HG03460 (cell line): ENCODE data around the gene FCRLA.

Source experiments
- ATAC-seq: cut with Tn5 transposase; IDR thresholded peaks from one replicate; pipeline ENCODE4 v1.9.1; 2021; ENCODE audit not compliant: unreplicated experiment

Gene FCRLA

GRCh38 chr1:161731241-161731640, 24.2 kb downstream of the FCRLA start:
- no peak for ATAC-seq

DNA sequence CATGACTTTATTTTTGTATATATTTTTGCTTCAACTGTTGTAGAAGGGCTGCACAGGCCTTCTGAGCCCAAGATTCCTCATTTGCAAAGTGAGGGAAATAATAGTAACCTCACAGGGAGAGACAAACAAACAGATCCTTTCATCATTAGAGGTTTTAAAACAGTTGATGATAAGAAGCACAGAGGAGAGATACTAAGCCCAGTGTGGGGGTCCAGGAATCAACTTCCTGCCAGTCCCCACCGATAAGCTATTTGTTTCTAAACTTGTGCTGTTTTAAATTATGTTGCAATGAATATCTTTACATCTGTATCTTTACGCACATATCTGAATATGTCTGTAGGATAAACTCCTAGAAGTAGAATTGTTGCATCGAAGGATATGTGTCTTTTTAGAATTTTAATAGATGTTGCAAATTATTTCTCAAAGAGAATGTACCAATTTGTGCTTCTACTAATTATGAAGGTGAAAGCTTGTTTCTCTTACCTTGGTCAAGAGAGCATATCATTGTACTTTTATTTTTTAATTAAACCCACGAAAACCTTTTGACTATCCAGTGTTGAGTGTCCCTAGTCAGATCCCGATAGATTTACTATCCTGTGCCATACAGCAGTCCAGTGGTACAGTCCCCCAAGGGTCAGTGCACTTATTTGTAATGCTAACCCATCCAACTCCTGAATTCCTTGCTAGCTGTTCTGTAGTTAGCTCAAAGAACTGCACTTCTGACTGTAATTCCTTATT, 25.1 kb downstream of the FCRLA start:
- no peak for ATAC-seq

DNA sequence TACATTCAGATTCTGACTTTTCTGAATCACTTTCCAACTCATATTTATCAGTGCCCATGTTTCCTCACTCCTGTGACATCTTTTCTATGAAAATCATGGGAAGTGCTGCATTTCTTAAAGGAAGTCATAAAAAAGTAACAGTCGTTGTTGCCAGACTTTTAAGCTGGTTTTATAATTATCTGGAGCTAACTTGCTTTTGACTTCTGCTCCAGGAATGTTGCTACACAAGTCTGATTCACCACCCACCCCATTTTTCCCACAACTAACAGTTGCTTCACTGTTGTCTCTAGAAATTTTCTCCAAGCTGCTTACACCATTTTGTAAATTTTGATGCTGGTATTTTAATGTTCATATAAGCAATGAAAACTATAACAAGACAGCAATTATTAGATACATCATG, 26.5 kb downstream of the FCRLA start:
- ATAC-seq: no peak

- no peak for ATAC-seq
These were observed 28.8 kb downstream of the FCRLA start for GRCh38 chr1:161735837-161736236.

- ATAC-seq: no peak
These were observed 29.4 kb downstream of the FCRLA start for GRCh38 chr1:161736335-161736969.

GRCh38 chr1:161737625-161738024, 30.6 kb downstream of the FCRLA start:
- no peak for ATAC-seq

GRCh38 chr1:161738627-161739287, 31.7 kb downstream of the FCRLA start:
- peak; percentile 78 for ATAC-seq

DNA sequence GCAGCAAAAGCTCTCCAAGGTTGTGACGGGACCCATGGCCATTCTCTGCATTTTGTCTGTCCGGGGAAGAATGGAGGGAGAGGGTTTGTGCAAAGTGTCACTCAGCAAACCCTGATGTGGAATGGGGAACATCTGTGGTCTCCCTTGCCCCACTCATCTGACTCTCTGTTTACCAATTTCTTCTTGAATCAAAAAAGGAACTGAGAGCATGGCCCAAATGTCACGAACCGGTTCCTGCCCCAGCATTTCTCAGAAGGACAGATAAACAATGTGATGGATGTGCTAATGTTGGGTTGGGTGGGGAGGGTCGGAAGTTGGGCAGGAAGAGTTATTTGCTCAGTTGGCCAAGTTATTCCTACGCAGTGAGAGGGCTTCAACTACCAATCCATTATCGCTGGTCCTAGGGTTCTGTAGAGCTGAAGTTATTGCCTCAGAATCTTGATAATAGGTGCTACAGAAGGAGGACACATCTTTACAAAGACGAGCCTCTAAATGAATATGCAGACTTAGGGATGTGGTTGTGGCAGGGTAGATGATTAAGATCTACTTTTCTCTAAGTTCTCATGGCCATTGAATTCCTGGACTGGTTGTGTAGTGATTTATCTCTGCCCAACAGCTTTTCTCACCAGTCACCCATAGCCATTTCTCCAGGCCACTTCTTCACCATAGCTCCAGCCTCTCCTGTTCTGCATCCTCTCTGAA, 33.0 kb downstream of the FCRLA start:
- ATAC-seq: no peak

- no peak for ATAC-seq
These were observed 33.9 kb downstream of the FCRLA start for GRCh38 chr1:161740921-161741320.

DNA sequence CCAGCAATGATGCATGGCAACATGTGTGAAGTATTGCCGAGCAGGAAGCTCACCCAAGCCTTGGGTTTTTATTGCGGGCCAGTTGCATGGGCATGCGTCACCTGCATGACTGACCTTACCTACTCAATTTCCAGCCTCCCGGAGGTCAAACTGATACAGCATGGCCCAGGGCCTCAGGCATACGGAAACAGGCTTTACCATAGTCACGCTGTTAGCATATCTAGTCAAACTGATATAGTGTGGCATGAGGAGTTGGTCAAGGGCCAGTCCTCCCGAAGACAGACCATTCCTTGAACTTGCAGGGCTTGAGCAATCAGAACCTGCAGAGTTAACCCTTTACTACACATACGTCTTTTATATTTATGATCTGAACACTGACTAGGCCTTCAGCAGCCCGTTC, 36.2 kb downstream of the FCRLA start:
- ATAC-seq: no peak

- ATAC-seq: no peak
These were observed 40.8 kb downstream of the FCRLA start for GRCh38 chr1:161747801-161748200.

DNA sequence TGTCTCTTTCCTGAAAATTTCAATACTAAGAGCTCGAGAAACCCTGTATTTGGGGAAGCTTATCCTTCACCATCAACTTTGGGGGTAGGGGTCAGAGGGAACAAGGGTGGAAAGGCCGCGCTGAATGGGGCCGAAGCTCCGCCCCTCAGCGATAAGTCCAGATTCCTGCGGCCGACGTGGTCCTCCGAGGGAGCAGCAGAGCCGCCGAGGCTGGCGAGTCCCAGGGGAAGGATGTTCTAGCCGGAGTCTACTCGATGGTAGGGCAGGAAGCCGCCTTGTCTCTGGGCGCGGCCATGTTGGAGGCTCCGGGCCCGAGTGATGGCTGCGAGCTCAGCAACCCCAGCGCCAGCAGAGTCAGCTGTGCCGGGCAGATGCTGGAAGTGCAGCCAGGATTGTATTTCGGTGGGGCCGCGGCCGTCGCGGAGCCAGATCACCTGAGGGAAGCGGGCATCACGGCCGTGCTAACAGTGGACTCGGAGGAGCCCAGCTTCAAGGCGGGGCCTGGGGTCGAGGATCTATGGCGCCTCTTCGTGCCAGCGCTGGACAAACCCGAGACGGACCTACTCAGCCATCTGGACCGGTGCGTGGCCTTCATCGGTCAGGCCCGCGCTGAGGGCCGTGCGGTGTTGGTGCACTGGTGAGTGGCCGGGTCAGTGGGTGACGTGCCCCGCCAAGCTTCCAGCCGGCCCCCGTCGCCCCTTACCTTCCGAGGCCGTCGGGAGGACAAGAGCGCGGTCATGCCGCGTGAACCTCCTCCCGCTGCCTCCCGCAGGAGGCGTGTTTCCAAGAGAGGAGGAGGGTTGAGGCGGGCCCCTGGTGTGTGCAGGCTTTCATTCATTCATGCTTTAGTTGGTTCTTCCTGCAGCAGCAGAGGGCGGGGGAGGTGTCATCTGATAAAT, 42.7 kb downstream of the FCRLA start, which contains the start of gene DUSP12:
TSS of gene DUSP12 (plus strand) at position 278 of the 899 bp plus-strand sequence. CDS start at position 294, 16 bp downstream.
- ATAC-seq: peak; percentile 98

DNA sequence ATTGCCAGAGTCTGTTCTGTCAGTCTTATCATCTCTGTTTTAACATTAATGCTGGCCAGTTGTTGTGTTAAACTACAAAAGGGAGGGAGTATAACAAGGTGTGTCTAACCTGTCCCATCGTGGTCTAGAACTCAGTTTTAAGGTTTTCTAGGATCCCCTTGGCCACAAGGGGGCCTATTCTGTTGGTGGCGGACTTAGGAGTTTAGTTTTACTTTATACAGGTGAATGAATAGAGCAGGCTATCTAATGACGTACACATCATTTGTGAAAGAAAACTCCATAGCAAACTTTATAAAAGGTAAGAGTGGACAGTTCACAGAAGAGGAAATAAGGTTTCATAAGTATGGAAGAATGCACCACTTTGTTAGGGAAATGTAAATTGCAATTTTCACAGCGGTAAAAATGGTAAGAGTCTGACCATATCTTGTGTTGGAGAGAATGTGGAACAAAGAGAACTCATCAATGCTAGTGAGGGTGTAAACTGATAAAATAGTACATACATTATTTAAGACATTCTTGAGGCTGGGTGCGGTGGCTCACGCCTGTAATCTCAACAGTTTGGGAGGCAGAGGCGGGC, 56.6 kb downstream of the FCRLA start:
- ATAC-seq: no peak
